H1 (cell line): Measurements from ENCODE around the gene KIF22. TPM values are rescaled to one million over a fixed set of nuclear protein-coding genes. Genes with fewer than 3 reads are reported as not detected.

Experiments
- CTCF ChIA-PET: fragments of 300-600 bp; sonication (Branson Sonifier 250); formaldehyde crosslinking; loops from one replicate; lab custom pipeline; 2021; ENCODE audit not compliant: partially characterized antibody; lab: Charles Lee
- POLR2A ChIA-PET: fragments of 300-600 bp; sonication (Branson Sonifier 250); formaldehyde crosslinking; loops from one replicate; lab custom pipeline; 2021; ENCODE audit warnings: inconsistent platforms; ENCODE audit not compliant: partially characterized antibody; lab: Charles Lee
- DNase-seq, 2 experiments: peaks; one replicate each; pipeline versions ENCODE4 v3.0.0 to v3.0.0-alpha.2; 2010 to 2022; ENCODE audit warnings: low spot score in 2 of 2, low read depth in 1 of 2, mixed read lengths in 1 of 2
- FAIRE-seq: peaks from 2 replicates; lab custom pipeline; 2011; peaks lifted over from hg19 to GRCh38; lab: Jason Lieb, UNC
- H2AFZ ChIP-seq: 2 replicates; pipeline ENCODE4 v1.8.1; 2012; ENCODE audit warnings: low read length, inconsistent platforms
- H2AK5ac ChIP-seq: 2 replicates; pipeline ENCODE4 v1.6.1; 2013; ENCODE audit warnings: low read depth, low read length
- H2BK120ac ChIP-seq: replicated peaks from 2 replicates; pipeline ENCODE3; 2013; ENCODE audit warnings: low read depth, low read length, inconsistent platforms
- H2BK12ac ChIP-seq: 2 replicates; pipeline ENCODE4 v1.6.1; 2013; ENCODE audit warnings: low read depth, low read length
- H2BK15ac ChIP-seq: 2 replicates; pipeline ENCODE4 v1.6.1; 2013; ENCODE audit warnings: low read length
- H2BK20ac ChIP-seq: 2 replicates; pipeline ENCODE4 v1.6.1; 2013; ENCODE audit warnings: low read length
- H2BK5ac ChIP-seq: 2 replicates; pipeline ENCODE4 v1.6.1; 2013; ENCODE audit warnings: low read depth, low read length
- H3K14ac ChIP-seq: 2 replicates; pipeline ENCODE4 v1.6.1; 2013; ENCODE audit warnings: inconsistent platforms; ENCODE audit not compliant: insufficient read length
- H3K18ac ChIP-seq: 2 replicates; pipeline ENCODE4 v1.6.1; 2013; ENCODE audit warnings: low read length; ENCODE audit errors: extremely low read depth
- H3K23ac ChIP-seq: 2 replicates; pipeline ENCODE4 v1.6.1; 2013; ENCODE audit warnings: inconsistent platforms; ENCODE audit not compliant: insufficient read length
- H3K23me2 ChIP-seq: 2 replicates; pipeline ENCODE4 v1.6.1; 2013; ENCODE audit warnings: low read depth, low read length
- H3K27ac ChIP-seq: 2 replicates; pipeline ENCODE4 v1.6.1; 2011; ENCODE audit warnings: low read depth, low read length, inconsistent platforms
- H3K27me3 ChIP-seq, 4 experiments: replicated peaks in 1 of 4; 1 replicate in 1 of 4; 2 replicates in 3 of 4; pipeline versions ENCODE4 v1.6.1 to v1.8.1; 2011 to 2013; ENCODE audit warnings: low read length in 3 of 4, mild to moderate bottlenecking in 3 of 4, inconsistent platforms in 2 of 4, mixed read lengths in 2 of 4, moderate library complexity in 1 of 4; ENCODE audit not compliant: control insufficient read depth in 3 of 4, insufficient read depth in 3 of 4; ENCODE audit errors: extremely low read depth in 1 of 4
- H3K36me3 ChIP-seq, 4 experiments: 2 replicates each; pipeline versions ENCODE4 v1.6.1 to v1.8.1; 2011 to 2013; ENCODE audit warnings: mild to moderate bottlenecking in 4 of 4, low read length in 3 of 4, moderate library complexity in 2 of 4, control low read depth in 1 of 4, inconsistent platforms in 1 of 4; ENCODE audit not compliant: insufficient read depth in 4 of 4, control insufficient read depth in 2 of 4
- H3K4ac ChIP-seq: replicated peaks from 2 replicates; pipeline ENCODE3; 2013; ENCODE audit warnings: low read length, low read depth, mixed read lengths, inconsistent platforms; ENCODE audit not compliant: insufficient read length
- H3K4me1 ChIP-seq, 4 experiments: replicated peaks in 1 of 4; 1 replicate in 1 of 4; 2 replicates in 3 of 4; pipeline versions ENCODE4 v1.6.1 to v1.8.1; 2011 to 2013; ENCODE audit warnings: low read length in 3 of 4, inconsistent platforms in 2 of 4, mixed read lengths in 1 of 4; ENCODE audit not compliant: insufficient read depth in 4 of 4, control insufficient read depth in 3 of 4
- H3K4me2 ChIP-seq, 2 experiments: 2 replicates each; pipeline versions ENCODE4 v1.6.1 to v1.8.1; 2011 to 2013; ENCODE audit warnings: low read depth in 2 of 2, low read length in 2 of 2, control low read depth in 1 of 2, inconsistent platforms in 1 of 2, mild to moderate bottlenecking in 1 of 2; ENCODE audit not compliant: insufficient read depth in 1 of 2
- H3K4me3 ChIP-seq, 4 experiments: fragments of 200-600, 300-600 bp in 1 of 4; sonication (generic), shearing (Covaris generic), sonication (Bioruptor Twin) in 1 of 4; 2 replicates each; pipeline versions ENCODE4 v1.5.1 to v1.8.1; 2011 to 2016; ENCODE audit warnings: low read length in 4 of 4, low read depth in 3 of 4, control low read depth in 2 of 4, inconsistent platforms in 2 of 4, mild to moderate bottlenecking in 2 of 4, mixed read lengths in 1 of 4, moderate library complexity in 1 of 4; ENCODE audit not compliant: insufficient read depth in 2 of 4; ENCODE audit errors: extremely low read depth in 1 of 4
- H3K56ac ChIP-seq: replicated peaks from 2 replicates; pipeline ENCODE3; 2013; ENCODE audit warnings: low read depth, mild to moderate bottlenecking, mixed read lengths, low read length, inconsistent platforms; ENCODE audit not compliant: insufficient read length
- H3K79me1 ChIP-seq: 2 replicates; pipeline ENCODE4 v1.6.1; 2013; ENCODE audit warnings: low read depth, low read length, control low read depth
- H3K79me2 ChIP-seq, 2 experiments: 2 replicates each; pipeline versions ENCODE4 v1.6.1 to v1.8.1; 2012 to 2013; ENCODE audit warnings: low read length in 2 of 2, mild to moderate bottlenecking in 2 of 2, inconsistent platforms in 1 of 2; ENCODE audit not compliant: insufficient read depth in 2 of 2, control insufficient read depth in 1 of 2
- H3K9ac ChIP-seq, 4 experiments: replicated peaks in 1 of 4; 1 replicate in 1 of 4; 2 replicates in 3 of 4; pipeline versions ENCODE4 v1.6.1 to v1.8.1; 2011 to 2013; ENCODE audit warnings: low read depth in 3 of 4, low read length in 3 of 4, control low read depth in 2 of 4, mild to moderate bottlenecking in 2 of 4, moderate library complexity in 2 of 4, inconsistent platforms in 1 of 4; ENCODE audit errors: extremely low read depth in 1 of 4
- H3K9me3 ChIP-seq, 2 experiments: 2 replicates each; pipeline versions ENCODE4 v1.6.1 to v1.8.1; 2012 to 2013; ENCODE audit warnings: mild to moderate bottlenecking in 2 of 2, moderate library complexity in 2 of 2, control low read depth in 1 of 2, inconsistent platforms in 1 of 2, low read depth in 1 of 2, low read length in 1 of 2, mixed read lengths in 1 of 2; ENCODE audit not compliant: insufficient read depth in 2 of 2
- H4K20me1 ChIP-seq, 2 experiments: replicated peaks in 1 of 2; 2 replicates each; pipeline versions ENCODE3 to v1.8.1; 2011 to 2013; ENCODE audit warnings: inconsistent platforms in 2 of 2, low read length in 2 of 2, mild to moderate bottlenecking in 1 of 2; ENCODE audit not compliant: insufficient read depth in 2 of 2, control insufficient read depth in 1 of 2
- H4K5ac ChIP-seq: 2 replicates; pipeline ENCODE4 v1.6.1; 2013; ENCODE audit warnings: low read length, low read depth, mixed read lengths, inconsistent platforms; ENCODE audit not compliant: insufficient read length
- H4K8ac ChIP-seq: 2 replicates; pipeline ENCODE4 v1.8.0; 2013; ENCODE audit warnings: mild to moderate bottlenecking, moderate library complexity, low read length, inconsistent platforms; ENCODE audit not compliant: insufficient read depth; ENCODE audit errors: extremely low read depth
- H4K91ac ChIP-seq: replicated peaks from 2 replicates; pipeline ENCODE3; 2013; ENCODE audit warnings: low read length, mixed read lengths, inconsistent platforms; ENCODE audit not compliant: insufficient read length
- ASH2L ChIP-seq: fragments of 200-600, 300-600 bp; sonication (generic); IDR thresholded peaks from one replicate; pipeline ENCODE4 v1.7.1; 2017; ENCODE audit warnings: low read length
- ATF3 ChIP-seq: IDR thresholded peaks from 2 replicates; pipeline ENCODE4 v1.6.1; 2011; ENCODE audit warnings: low read depth, mild to moderate bottlenecking, low read length; ENCODE audit not compliant: insufficient read depth
- CHD1 ChIP-seq: IDR thresholded peaks from 2 replicates; pipeline ENCODE4 v1.6.1; 2012; ENCODE audit warnings: low read depth, low read length, improper control_type of control experiment
- EP300 ChIP-seq, 2 experiments: IDR thresholded peaks; 1 replicate in 1 of 2; 2 replicates in 1 of 2; pipeline ENCODE4 v1.6.1; 2011 to 2012; ENCODE audit warnings: low read depth in 2 of 2, low read length in 2 of 2, mild to moderate bottlenecking in 2 of 2, borderline replicate concordance in 1 of 2, inconsistent platforms in 1 of 2, moderate library complexity in 1 of 2
- GABPA ChIP-seq: IDR thresholded peaks from 2 replicates; pipeline ENCODE4 v1.6.1; 2011; ENCODE audit warnings: mild to moderate bottlenecking, low read length, moderate library complexity, borderline replicate concordance; ENCODE audit not compliant: insufficient read depth
- JUND ChIP-seq: IDR thresholded peaks from 2 replicates; pipeline ENCODE4 v1.6.1; 2011; ENCODE audit warnings: mild to moderate bottlenecking, improper control_type of control experiment, low read length
- MAFK ChIP-seq: IDR thresholded peaks from 2 replicates; pipeline ENCODE4 v1.6.1; 2012; ENCODE audit warnings: low read depth, mild to moderate bottlenecking, improper control_type of control experiment, low read length
- RFX5 ChIP-seq: IDR thresholded peaks from 2 replicates; pipeline ENCODE4 v1.6.1; 2011; ENCODE audit warnings: low read depth, low read length, improper control_type of control experiment, borderline replicate concordance
- SIRT6 ChIP-seq: IDR thresholded peaks from one replicate; pipeline ENCODE4 v1.7.1; 2012; ENCODE audit warnings: low read length, inconsistent platforms
- SP2 ChIP-seq: IDR thresholded peaks from 2 replicates; pipeline ENCODE4 v1.6.1; 2012; ENCODE audit warnings: mild to moderate bottlenecking, low read length, inconsistent platforms
- SRF ChIP-seq: IDR thresholded peaks from 2 replicates; pipeline ENCODE4 v1.6.1; 2011; ENCODE audit warnings: mild to moderate bottlenecking, low read depth, low read length, moderate library complexity
- SUZ12 ChIP-seq: fragments of 200-600 bp; sonication (generic); IDR thresholded peaks from 2 replicates; pipeline ENCODE4 v1.6.1; 2012; ENCODE audit warnings: mild to moderate bottlenecking, inconsistent platforms, low read length, moderate library complexity, mixed read lengths
- TAF1 ChIP-seq: IDR thresholded peaks from 2 replicates; pipeline ENCODE4 v1.6.1; 2011; ENCODE audit warnings: mild to moderate bottlenecking, low read depth, low read length
- TAF7 ChIP-seq: optimal IDR thresholded peaks from 2 replicates; pipeline ENCODE3; 2011; ENCODE audit warnings: low read depth, mild to moderate bottlenecking, inconsistent platforms, low read length, moderate library complexity, borderline replicate concordance
- WGBS, 2 experiments: shearing (Covaris generic) in 1 of 2; methylation state at CpG; one replicate each; pipeline versions ENCODE4 v1.1.6 to v1.1.7; 2013 to 2015; ENCODE audit warnings: low lambda C conversion rate in 2 of 2, mixed read lengths in 2 of 2, inconsistent platforms in 1 of 2, low coverage in 1 of 2, missing lambda C conversion rate in 1 of 2; ENCODE audit not compliant: insufficient replicate concordance in 2 of 2, insufficient coverage in 1 of 2, insufficient read length in 1 of 2; ENCODE audit errors: extremely low coverage in 1 of 2, missing lambda C conversion rate in 1 of 2; 5-methylcytosine and 5-hydroxymethylcytosine counted together
- polyA plus RNA-seq, 7 experiments: library from polyadenylated mRNA; depleted of rRNA in 3 of 7; stranded (reverse) in 5 of 7; unstranded in 2 of 7; fragments of >200 nt in 5 of 7; fragments of 200-250 nt in 2 of 7; gene quantifications; 1 replicate in 5 of 7; 2 replicates in 1 of 7; 4 replicates in 1 of 7; pipeline versions ENCODE4 v1.2.1 to v1.2.3, GENCODE V29; 2011 to 2013; ENCODE audit warnings: missing spikeins in 2 of 7, mixed read lengths in 2 of 7
- total RNA-seq: library from RNA; stranded (reverse); fragmentation: NEBNext Ultra II Directional; extraction: Animal tissue kit (Norgen Biotek cat#: 25700); gene quantifications from 2 replicates; pipeline ENCODE4 v1.2.1, GENCODE V29; 2021

KIF22 gene
- total and polyA plus RNA-seq, 2 of the 8 experiments (the other 6 are each of a cell fraction or from before 2014, with no cell fraction given) = 139 to 142 TPM

GRCh38 chr16:29840240-29840639 is 49.7 kb downstream of the KIF22 start:
- H3K9ac ChIP-seq = peak overlapping the region in 1 of 4 experiments; percentile 32; a peak in 1 of 7 replicates
- H3K4me2 ChIP-seq = no peak overlapping the region
- H3K9me3 ChIP-seq = no peaks in the 10 kb centered on the region
- H3K18ac ChIP-seq = no peak overlapping the region
- no peaks in the 10 kb centered on the region for H4K20me1 ChIP-seq
- no peak overlapping the region for H3K14ac ChIP-seq
- WGBS, 2 experiments = 89% methylated on average over 10 of the region's 10 CpGs; no CpG with 5 or more reads in 1 of the 2 experiments
- ChIA-PET CTCF (interaction anchor here (1.1 to 4.2 kb wide), 5 partner anchors 10 to 191 kb away, joined by 3 to 28 read pairs (median 4); partner anchors contain the start of genes MAZ and TLCD3B), POLR2A (interaction anchor here (0.6 to 12.7 kb wide), 3 partner anchors 15 to 140 kb away, joined by 3 to 167 read pairs (median 3); partner anchors contain the start of genes MVP and PAGR1)
- H3K23ac ChIP-seq = no peak overlapping the region
- H2BK120ac ChIP-seq = no peak overlapping the region
- no peak overlapping the region for H4K5ac ChIP-seq
- H3K4me1 ChIP-seq = no peaks in the 10 kb centered on the region; a peak in 1 of 7 replicates
- no peak overlapping the region for H2BK5ac ChIP-seq
- no peak overlapping the region for H4K8ac ChIP-seq
- no peak overlapping the region for H3K27ac ChIP-seq
- no peak overlapping the region for H2BK15ac ChIP-seq
- no peaks in the 10 kb centered on the region for H3K27me3 ChIP-seq
- no peaks in the 10 kb centered on the region for H3K23me2 ChIP-seq
- no peak overlapping the region for H3K4me3 ChIP-seq
- no peaks in the 10 kb centered on the region for H3K79me2 ChIP-seq
- DNase-seq = no peak
- H2BK20ac ChIP-seq = no peak overlapping the region
- no peaks in the 10 kb centered on the region for H3K36me3 ChIP-seq
- no peak overlapping the region for H2AFZ ChIP-seq
- no peak for FAIRE-seq
- no peak overlapping the region for H3K56ac ChIP-seq
- H2AK5ac ChIP-seq = no peak overlapping the region
- no peaks in the 10 kb centered on the region for H3K79me1 ChIP-seq
- no peak overlapping the region for H3K4ac ChIP-seq
- H4K91ac ChIP-seq = no peak overlapping the region
- no peak overlapping the region; the same call in 1 of the 2 replicates for H2BK12ac ChIP-seq
- TF ChIP-seq TAF1 (no peak), ATF3 (no peak), SUZ12 (no peak), GABPA (no peak), CHD1 (no peak), ASH2L (no peak), SRF (no peak), EP300 (IDR thresholded peaks at IDR 0.05; ENCODE audit: borderline replicate concordance in 1 of 2, low read depth in 2 of 2, low read length in 2 of 2) (no peak), SIRT6 (no peak), MAFK (no peak), TAF7 (no peak), JUND (no peak), RFX5 (no peak), SP2 (no peak)
